GM19372 (cell line): Measurements from ENCODE around the gene FGF8.

ENCODE experiments used
- ATAC-seq: cut with Tn5 transposase; IDR thresholded peaks from one replicate; pipeline ENCODE4 v1.9.1; 2021; ENCODE audit warnings: mild to moderate bottlenecking, low read depth, moderate library complexity; ENCODE audit not compliant: unreplicated experiment

Gene FGF8

DNA sequence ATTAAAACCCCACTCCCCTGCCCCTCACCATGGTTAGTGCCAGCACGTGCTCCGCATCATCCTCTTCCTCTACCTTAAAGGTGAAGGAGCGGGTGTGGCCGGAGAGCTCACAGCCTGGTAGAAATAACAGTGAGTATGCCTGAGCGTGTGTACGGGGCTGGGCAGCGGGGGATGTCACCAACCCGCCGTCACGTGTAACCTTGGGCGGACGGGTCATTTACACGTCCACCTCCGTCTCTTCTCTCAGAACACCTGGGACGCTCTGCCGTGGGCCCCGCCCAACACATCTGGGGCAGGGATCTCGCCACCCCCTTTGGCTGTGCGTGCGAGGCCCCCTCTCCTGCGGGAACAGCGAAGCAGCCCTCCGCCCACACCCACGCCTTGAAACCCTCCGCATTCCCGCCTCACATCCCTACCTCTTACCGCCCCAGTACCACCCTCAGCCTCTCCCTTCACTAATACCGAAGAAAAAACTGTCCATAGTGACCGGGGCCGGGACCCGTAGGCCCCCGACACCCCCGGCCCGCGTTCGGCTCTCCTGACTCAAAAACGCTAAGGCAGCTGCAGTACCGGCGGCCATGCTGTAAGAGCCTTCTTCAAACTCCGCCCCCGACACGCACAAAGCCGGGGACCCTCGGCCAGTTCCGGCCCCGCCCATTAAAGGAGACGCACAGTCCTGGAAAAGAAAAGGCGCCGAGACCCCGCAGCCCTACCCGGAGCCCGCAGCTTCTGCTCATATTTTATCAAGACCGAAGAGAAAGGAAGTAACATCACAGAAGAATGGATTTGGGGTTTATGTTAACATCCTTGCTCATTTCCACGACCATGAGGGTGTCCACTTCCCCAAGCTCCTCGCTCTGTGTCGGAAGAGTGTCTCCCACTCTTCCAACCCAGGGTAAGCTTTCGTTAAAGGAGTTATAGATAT lies 7.2 kb upstream of the FGF8 start, which contains the start of gene NPM3:
Gene NPM3 (minus strand): TSS at position 636 of the 925 bp plus-strand sequence. CDS start 56 bp downstream, at position 580.
- peak; percentile 69 for ATAC-seq

DNA sequence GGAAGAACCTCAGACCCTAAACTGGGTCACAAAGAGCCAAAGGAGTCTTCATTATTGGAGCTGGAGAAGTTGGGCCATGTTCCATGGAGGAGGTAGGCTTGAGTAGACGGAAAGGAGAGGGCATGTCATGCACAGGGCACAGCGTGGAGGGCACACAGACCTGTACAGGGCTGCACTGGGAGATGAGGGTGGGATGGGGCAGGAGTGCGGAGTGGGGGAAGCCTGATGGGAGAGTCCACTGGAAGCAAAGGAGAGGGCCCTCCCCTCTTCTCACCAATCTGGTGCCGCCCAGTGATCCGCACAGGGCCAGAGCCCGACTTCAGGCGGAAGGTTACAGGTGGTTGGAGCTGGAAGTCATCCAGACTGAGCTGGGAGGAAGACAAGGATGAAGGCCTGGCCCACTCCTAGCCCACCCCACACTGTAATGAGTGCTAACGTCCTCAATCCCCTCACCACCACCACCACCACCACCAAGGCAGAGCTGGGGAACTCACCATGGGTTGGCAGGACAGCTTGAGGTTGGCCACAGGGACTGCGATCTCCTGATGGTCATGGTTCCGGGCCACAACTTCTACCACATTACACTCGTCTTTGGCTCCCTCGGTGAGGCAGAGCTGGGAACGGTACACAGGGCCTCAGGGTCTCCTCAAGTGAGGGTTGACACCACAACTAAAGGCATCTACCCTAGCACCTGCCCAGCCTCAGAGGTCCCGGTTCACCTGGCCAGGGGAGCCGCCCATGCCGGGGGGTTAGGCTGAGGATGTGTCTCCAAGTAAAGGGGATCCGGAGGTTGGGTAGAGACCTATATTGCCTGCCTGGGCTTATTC lies 6.3 kb upstream of the FGF8 start:
- no peak for ATAC-seq

DNA sequence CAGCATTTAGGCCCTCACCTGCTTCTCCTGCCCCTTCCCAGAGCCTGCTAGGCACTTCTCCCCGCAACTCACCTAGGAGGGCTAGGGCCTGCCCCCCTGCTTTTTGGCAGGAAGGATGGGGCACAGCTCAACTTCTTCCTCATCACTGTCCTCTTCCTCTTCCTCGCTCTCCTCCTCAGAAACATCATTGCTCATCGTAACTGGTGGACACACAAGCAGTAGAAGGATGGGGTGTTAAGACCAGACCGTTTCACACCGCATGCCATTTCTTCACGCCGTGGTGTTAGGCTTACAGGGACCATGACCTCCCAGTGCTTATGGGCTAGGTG lies 5.7 kb upstream of the FGF8 start:
- no peak for ATAC-seq

DNA sequence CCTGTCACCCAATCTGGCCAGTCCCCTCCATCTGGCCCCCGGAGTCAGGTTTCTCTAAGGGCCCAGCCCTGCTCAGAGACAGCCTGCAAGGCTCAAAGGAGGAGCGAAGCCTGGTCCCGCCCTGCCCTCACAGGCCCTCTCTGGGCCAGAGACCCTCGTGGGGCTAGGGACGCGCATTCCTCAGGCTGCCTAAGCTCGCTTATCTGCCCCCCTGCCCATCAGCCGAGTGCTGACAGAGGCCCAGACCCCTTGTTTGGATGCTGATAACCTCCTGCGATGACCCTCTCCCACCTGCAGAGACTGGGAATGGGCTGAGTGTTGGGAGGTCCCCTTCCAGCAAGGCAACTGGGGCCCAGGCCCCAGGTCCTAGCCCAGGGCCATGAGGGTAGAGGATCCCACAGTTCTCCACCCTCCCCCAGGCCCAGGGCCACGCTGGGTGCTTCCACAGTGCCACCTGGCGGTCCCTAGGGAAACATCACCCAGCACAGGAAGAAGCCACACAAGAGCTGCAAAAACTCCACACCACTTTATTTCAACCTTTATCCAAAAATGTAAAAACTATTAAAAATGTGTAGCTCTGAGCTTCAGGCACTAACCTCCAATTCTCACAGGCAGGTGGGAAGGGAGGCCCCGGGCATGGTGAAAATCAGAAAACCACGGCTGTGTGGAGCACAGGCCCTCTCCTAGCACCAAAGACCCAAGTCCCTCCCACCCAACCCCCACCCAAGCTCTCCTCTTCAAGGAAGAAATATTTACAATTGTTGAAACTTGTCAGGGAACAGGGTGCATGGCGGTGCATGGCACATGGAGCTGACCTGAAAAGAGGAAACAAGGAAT lies 5.1 kb upstream of the FGF8 start:
- ATAC-seq, result no peak

DNA sequence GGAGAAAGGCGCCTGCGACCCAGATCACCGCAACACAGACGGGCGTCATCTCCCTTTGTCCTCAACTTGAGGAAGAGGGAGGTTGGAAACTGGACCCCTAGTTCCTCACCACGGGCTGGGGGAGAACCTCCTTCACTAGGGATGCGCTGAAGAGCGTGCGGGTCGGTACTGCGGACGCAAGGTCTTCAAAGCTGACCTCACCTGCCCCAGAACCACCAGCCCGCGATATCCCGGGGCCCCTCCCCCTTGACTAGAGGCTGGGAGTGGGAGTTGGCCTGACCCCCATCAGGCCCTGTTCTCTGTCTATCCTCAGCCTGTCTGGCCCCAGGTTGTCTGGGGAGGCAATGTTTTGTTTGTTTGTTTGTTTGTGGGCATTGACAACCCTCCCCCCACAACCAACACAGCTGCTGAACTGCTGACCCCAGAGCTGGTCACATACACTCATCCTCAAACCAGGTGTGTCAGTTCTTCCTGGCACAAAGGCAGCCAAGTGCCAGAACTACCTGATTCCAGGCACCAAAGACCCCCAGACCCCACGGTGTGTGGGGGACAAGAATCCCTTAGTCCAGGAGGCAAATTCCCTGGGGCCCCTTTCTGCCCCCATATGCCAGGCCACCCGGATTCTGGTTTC lies 4.4 kb upstream of the FGF8 start:
- ATAC-seq, result no peak

DNA sequence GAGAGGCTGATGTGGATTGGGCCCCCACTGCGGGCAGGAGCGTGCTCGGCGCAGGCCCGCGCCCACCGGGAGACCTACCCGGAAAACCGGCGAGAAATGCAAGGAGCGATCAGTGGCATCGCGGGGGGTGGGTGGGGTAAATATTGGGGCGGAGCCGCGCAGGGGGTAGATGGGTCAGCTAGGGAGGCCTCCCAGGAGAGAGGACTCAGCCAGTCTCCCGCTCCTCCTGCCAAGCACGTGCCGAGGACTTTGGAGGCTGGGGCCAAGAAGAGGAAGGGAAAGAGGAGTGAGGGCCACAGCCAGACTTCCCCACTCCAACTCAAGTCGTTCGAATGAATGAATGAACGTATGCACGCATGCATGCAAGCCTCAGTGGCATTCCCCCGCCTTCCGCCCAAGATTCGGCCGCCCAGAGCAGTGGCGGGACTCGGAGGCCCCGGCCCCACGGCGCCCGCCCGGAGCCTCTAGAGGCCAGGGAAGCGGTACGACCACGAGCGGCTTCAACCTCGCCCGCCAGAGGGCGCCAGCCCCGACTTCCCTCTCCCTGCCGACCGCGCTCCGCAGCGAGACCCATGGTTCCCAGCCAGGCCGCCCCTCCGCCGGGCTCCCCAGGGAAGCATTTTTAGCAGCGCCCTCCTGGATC lies 3.8 kb upstream of the FGF8 start:
- ATAC-seq, result no peak

DNA sequence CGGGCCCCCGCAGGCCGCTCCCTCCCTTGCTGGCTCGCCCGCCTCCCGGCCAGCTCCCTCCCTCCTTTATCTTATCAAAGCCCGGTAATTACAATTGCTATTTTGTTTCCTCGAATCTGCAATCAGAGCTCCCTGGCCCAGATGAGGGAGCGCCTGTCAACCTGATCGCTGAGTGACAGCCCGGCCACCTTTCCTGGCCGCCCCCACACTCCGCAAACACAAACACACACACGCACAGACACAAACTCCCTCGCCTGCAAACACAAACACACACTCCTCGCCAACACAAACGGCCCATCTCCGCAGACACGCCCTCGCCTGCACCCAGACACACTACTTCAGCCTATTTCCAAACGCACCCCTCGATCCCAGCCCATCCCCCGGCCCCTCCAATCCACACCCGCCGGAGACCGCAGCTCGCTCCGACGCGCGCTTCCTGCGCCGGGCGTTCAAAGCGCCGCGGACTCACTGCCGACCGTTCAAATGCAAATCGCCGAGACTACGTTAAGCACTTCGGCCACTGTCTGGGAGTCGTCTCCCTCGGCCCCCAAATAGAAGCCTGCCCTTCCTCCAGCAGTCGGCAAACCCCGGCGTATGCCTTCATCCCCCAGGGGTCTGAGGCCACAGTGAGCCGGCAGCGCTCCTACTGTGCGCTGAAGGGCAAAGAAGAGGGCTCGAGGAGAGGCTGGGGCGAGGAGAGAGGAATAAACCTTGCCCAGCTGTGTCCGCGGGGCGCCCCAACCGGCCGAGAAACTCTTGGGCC lies 3.0 kb upstream of the FGF8 start:
- ATAC-seq, result no peak

DNA sequence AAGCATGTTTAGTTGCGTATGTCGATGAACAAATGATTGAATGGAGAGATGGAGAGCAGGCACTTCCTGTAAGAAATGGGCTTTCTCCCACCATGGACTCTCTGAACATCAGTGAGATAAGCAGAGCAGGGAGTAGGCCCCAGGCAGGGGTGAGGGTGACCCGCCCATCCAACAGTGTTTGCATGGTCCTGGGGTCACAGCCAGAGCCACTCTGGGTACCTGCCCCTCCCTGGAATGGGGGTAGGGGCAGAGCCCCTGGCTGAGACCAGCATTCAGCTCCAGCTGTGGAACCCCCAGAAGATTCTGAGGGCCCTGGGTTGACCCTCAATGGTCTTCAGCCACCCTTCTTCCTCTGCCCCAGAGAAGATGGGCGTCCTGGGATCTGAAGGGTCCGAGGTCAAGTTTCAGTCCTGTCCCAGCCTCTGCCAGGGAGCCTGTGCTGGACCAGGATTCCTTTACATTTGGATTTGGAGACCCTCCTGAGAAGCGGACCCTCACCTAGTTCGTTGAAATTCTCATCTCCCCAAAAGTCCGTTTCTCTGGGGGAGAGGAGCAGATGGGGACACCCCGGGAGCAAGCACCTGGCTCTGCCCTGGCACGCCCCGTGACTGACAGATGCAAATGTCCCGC lies 2.4 kb upstream of the FGF8 start:
- ATAC-seq, result no peak

DNA sequence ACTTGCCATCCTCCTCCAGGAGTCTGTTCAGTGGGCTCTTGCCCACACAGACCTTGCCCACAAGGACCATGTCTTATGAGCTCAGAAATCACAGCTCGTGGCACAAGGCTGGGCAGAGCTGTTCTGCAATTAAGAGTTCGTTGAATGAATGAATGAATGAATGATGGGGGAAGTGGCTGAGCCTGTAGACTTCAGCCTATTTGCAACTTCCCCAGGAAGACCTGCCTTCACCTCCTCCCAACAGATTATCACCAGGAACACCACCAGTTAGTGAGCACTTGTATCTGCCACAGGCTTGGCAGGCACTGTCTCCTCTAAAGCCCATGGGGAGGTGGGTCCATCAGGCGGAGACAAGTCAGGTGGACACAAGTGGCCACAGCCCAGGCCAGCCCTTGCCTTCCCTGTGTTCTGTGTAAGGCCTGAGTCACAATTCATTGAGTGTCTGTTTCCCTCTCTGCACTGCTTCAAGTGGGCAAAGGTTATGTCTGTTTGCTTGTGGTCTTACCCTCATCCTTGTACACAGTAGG lies 1.8 kb upstream of the FGF8 start:
- no peak for ATAC-seq

DNA sequence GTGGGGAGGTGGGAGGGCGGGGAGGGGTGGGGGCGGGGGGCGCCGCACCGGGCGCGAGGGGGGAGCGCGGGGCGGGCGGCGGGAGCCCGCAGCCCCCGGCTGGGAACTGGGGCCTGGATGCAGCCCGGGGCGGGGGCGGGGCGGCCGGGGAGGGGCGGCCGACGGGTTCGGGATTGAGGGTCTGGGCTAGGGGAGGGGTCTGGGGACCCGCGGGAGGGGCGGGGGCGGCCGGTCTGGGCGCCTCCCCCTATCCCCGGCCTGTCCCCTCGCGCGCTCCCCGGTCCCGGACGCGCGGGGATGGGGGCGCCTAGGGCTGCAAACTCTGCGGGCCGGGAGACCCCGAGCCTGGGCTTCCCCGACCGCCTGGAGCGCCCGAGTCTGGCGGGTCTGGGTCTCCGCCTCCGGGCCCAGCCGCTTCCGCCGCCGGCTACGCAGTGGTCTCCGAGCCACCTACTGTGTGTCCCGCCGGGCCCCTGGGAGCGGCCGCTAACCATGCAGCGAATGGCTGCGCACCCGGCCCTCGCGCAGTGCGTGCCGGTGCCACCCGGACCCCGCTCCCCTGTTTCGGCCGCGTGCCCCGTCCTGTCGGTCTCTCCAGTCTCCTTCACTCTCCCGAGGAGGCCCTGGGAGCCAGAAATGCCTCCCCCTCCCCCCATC lies 375 bp upstream of the FGF8 start:
- no peak for ATAC-seq

DNA sequence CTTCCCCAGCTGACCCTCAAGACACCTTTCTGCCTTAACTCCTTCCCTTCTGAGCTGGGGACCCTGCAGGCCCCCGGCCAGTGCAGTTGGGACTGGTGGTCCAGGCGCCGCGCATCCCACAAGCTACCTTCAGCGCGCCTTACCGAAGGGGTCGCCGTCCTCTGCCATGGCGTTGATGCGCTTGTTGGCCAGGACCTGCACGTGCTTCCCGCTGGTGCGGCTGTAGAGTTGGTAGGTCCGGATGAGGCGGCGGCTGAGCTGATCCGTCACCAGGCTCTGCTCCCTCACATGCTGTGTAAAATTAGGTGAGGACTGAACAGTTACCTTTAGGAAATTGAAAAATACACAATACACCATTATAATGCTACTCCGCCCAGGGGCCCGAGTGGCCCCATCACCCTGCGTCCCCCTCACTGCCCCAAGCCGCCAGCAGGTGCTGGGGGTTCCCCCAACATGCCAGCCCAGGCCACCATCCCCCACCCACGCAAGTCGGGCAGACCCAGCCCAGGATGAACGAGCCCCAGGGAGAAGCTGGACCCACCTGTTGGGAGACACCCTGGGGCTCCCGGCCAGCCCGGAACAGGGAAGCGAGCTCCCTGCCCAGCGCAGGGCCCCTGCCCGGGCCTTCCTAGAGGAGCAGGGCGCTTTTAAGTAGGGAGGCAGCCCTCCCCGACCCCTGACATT lies 1.2 kb downstream of the FGF8 start:
- ATAC-seq, result no peak

DNA sequence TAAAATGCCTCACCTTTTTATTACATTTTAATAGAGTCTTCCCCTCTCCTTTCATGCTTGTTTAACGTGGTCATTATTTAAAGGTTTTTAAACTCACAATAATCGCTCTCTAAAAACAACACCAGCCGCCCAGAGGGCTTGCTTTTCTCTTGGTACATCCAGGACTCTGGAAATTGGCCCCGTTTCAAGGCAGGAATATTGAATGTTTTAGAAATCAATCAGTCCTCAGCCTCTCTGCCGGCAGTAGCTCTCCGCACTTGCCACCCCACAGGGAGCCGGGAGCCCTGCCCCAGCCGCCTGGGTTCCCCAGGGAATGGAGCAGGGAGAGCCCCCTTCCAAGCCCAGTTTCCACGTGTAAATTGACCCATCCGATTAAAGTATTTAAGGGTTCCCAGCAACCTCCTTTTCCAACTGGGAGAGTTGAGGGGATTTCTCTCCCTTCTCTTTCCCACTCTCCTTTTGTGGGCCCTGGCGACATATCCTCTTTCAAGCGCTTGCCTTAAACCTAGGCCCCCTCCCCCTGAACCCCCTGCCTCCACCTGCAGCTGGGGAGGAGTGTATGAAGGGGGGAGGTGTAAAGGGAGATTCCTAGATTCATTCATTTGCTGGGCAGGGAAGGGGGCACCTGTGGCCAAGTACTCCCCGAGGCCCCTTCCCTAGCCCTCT lies 1.9 kb downstream of the FGF8 start:
- no peak for ATAC-seq

DNA sequence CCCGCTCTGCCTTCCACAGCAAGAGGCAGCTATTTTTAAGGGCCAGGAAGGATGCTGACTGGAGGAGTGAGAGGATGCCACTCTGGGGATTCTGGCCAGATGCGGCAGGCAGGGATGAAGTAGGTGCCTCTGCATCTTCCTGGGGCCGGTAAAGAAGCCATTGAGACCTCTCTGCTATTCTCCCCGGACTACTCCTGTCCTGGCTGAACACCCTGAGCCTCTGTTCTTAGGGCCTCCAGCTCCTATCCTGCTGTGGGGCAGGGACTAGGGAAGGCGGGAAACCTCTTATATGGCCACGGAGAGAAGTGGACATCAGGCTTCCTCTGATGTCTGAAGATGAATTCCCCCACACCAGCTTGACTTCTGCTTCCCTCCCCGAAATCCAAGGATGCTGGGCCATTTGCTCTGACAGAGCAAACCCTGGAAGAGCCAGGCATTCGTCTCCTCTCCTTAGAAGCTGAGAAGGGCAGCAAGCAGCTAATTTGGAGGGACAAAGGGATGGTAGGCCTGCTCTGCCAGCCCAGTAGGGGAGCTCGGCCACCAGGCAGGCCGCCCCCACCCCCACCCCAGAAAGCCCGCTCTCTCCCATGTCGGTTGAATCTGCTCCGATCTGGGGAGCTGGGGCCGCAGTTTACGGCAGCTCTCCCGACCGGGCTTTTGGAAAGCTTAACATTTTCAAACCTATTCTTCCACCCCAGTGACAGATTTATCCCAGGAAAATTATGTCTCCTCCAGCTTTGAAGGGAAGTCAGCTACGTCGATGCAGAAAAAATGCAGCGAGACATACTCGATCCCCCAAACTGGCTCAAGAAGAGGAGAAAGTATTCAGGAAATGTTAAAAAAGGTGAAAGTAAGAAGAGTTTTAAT lies 2.8 kb downstream of the FGF8 start:
- ATAC-seq, result no peak

DNA sequence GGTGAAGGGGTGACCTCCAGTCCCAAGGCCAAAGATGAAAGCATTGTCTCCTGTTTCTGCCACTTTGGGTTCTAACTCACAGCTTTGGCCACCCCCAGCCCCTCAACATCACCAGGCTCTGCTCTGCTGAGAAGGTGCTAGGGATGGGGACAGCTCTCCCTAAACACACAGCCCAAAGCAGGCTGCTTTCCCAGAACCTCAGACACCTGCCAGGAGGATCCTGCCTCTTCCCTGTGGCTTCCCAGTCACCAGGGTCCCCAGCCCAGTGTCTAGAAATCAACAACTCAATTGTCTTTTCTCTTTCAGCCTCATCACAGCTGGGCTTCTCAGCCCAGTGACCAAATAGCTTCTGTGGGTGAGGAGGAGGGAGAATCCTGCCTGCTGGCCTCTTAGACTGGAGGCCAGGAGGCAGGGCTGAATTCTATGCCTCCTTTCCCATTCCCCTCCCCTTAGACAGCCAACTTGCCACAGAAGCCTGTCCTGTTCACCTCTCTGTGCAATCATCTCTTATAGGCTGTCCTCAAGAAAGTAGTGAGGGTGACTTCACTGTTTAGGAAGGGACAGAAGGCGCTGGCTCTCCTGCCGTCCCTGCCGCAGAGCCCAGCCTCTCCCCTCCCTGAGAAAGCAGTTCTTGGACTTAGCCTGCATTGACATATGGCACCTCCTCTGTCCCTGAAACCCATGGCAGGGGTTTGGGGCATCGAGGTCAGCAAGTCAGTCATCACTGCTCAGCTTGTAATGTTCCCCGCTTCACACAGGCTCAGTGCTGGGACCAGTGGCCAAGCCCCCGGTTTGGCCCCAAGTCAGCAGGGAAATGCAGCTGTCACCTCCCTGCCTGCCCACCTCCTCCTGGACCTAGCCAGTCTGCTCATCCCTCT lies 3.7 kb downstream of the FGF8 start:
- ATAC-seq, result no peak

DNA sequence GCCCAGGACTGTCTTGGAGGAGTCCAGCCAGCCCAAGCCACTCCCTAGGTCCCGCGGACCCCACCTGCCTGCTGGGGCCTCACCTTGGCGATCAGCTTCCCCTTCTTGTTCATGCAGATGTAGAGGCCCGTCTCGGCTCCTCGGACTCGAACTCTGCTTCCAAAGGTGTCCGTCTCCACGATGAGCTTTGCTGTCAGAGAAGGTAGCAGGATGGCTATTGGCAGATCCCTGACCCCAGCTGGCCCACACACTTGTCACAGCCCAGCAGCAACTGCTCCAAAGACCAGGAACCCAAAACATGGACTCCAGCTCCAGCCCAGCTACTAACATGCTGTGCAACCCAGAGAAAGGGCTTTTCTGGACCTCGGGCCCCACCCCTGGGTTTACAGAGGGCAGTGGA lies 4.5 kb downstream of the FGF8 start:
- ATAC-seq, result no peak
